Coronary artery (tissue), 2 donors: ENCODE results near the gene C1orf21.

Experiments used
- DNase-seq: peaks from one replicate; pipeline ENCODE4 v3.0.0-alpha.2; 2017; ENCODE audit warnings: low spot score
- H3K27ac ChIP-seq, 2 donors: fragments of 200-600 bp; sonication (generic); one replicate each; pipeline ENCODE4 v1.5.1; 2016 to 2019
- H3K4me3 ChIP-seq: fragments of 200-600 bp; sonication (generic); 2 replicates; pipeline ENCODE4 v1.5.1; 2016; ENCODE audit warnings: mild to moderate bottlenecking, moderate library complexity
- CTCF ChIP-seq: fragments of 200-600 bp; sonication (generic); IDR thresholded peaks from one replicate; pipeline ENCODE4 v1.5.1; 2019; ENCODE audit warnings: antibody characterized with exemption

C1orf21 gene

GRCh38 chr1:184563308-184563707 lies 176.5 kb downstream of the C1orf21 start:
- no peak for TF ChIP-seq CTCF
- Histone ChIP-seq H3K27ac (no peak overlapping the region), H3K4me3 (no peak overlapping the region)
- no peak for DNase-seq

GRCh38 chr1:184567009-184567408 lies 180.2 kb downstream of the C1orf21 start:
- Histone ChIP-seq H3K4me3 (no peak overlapping the region), H3K27ac (no peak overlapping the region)
- no peak for TF ChIP-seq CTCF
- DNase-seq: no peak

- Histone ChIP-seq H3K27ac (no peak overlapping the region), H3K4me3 (no peak overlapping the region)
- no peak for TF ChIP-seq CTCF
- DNase-seq: no peak
Measured at GRCh38 chr1:184567637-184568036, 180.8 kb downstream of the C1orf21 start.

- TF ChIP-seq CTCF: no peak
- no peak overlapping the region for H3K27ac ChIP-seq
- H3K4me3 ChIP-seq: no peak overlapping the region
- DNase-seq: no peak
Measured at GRCh38 chr1:184568148-184568547, 181.3 kb downstream of the C1orf21 start.

GRCh38 chr1:184569106-184569505 lies 182.3 kb downstream of the C1orf21 start:
- H3K4me3 ChIP-seq: no peak overlapping the region
- TF ChIP-seq CTCF: no peak
- H3K27ac ChIP-seq: no peak overlapping the region
- no peak for DNase-seq

- DNase-seq: no peak
- Histone ChIP-seq H3K27ac (no peak overlapping the region), H3K4me3 (no peak overlapping the region)
- no peak for TF ChIP-seq CTCF
Measured at GRCh38 chr1:184574588-184574987, 187.8 kb downstream of the C1orf21 start.

- H3K27ac ChIP-seq: peak overlapping the region in 1 of 2 donors; percentile 65
- no peak for DNase-seq
- H3K4me3 ChIP-seq: no peak overlapping the region
- TF ChIP-seq CTCF: no peak
Measured at GRCh38 chr1:184576822-184577221, 190.0 kb downstream of the C1orf21 start.
